GM12872 (cell line): ENCODE data around the gene INS.

Experiments
- CTCF ChIP-seq: IDR thresholded peaks from 3 replicates; pipeline ENCODE4 v1.5.1; 2011; ENCODE audit warnings: low read depth, mild to moderate bottlenecking, low read length, moderate library complexity; ENCODE audit not compliant: insufficient read depth

Gene INS

GRCh38 chr11:2114430-2115241 lies 46.4 kb downstream of the INS start:
- no peak for TF ChIP-seq CTCF

- no peak for TF ChIP-seq CTCF
Observed at GRCh38 chr11:2113776-2114175, 47.2 kb downstream of the INS start.

GRCh38 chr11:2110521-2110920 lies 50.5 kb downstream of the INS start:
- TF ChIP-seq CTCF, result no peak
